Thymus (tissue), 2 donors: ENCODE measurements around the gene ADCY9. TPM values are rescaled to one million over a fixed set of nuclear protein-coding genes. Genes with fewer than 3 reads are reported as not detected.

Source experiments
- polyA plus RNA-seq: library from polyadenylated mRNA; stranded (reverse); fragments of 200-250 nt; gene quantifications from one replicate; pipeline ENCODE4 v1.2.3, GENCODE V29; 2013
- total RNA-seq: library from RNA; stranded (reverse); fragments of 120-200 nt; gene quantifications from one replicate; pipeline ENCODE4 v1.2.4, GENCODE V29; 2013
- donor health status: healthy.

ADCY9 gene
- total and polyA plus RNA-seq, 2 donors, result 1.3 to 2.2 TPM

Other genes starting within 250 kb of the ADCY9 start
- 11.6 TPM for gene CREBBP, start 235.7 kb downstream of the ADCY9 start, total RNA-seq
- gene CREBBP, start 235.7 kb downstream of the ADCY9 start, polyA plus RNA-seq, result 20.7 TPM
- gene SRL, start 125.6 kb upstream of the ADCY9 start, total RNA-seq, result 1.4 TPM
- gene SRL, start 125.6 kb upstream of the ADCY9 start, polyA plus RNA-seq, result 1.1 TPM
- 13.0 TPM for gene TFAP4, start 156.6 kb upstream of the ADCY9 start, total RNA-seq
- 8.7 TPM for gene TFAP4, start 156.6 kb upstream of the ADCY9 start, polyA plus RNA-seq
- gene GLIS2, start 199.6 kb upstream of the ADCY9 start, total RNA-seq, result 0.85 TPM
- 3.0 TPM for gene GLIS2, start 199.6 kb upstream of the ADCY9 start, polyA plus RNA-seq
- gene PAM16, start 234.9 kb upstream of the ADCY9 start, total RNA-seq, result 33.2 TPM
- gene PAM16, start 234.9 kb upstream of the ADCY9 start, polyA plus RNA-seq, result 86.9 TPM